Stimulated activated naive CD4-positive, alpha-beta T cell (primary cell): ENCODE data around the gene CFAP46.
"Not testable (repeated sequence)": the region's sequence is repeated elsewhere in the genome, so short reads cannot be mapped to it uniquely, and the experiment has no call there.

ENCODE experiments used
- DNase-seq, 6 experiments: peaks; one replicate each; lab custom pipeline; 2025; lab: John Stamatoyannopoulos, UW

CFAP46 gene

GRCh38 chr10:132806110-132806509, 136.3 kb downstream of the CFAP46 start:
- DNase-seq: no peak

- no peak for DNase-seq
Observed at GRCh38 chr10:132805599-132805998, 136.8 kb downstream of the CFAP46 start.

- no peak for DNase-seq
Observed at GRCh38 chr10:132804785-132805426, 137.5 kb downstream of the CFAP46 start.

GRCh38 chr10:132804287-132804686, 138.1 kb downstream of the CFAP46 start:
- no peak for DNase-seq

- no peak for DNase-seq
Observed at GRCh38 chr10:132803416-132804210, 138.8 kb downstream of the CFAP46 start.

GRCh38 chr10:132802694-132803320, 139.6 kb downstream of the CFAP46 start:
- no peak for DNase-seq

GRCh38 chr10:132802048-132802447, 140.3 kb downstream of the CFAP46 start:
- no peak for DNase-seq

GRCh38 chr10:132799865-132800264, 142.5 kb downstream of the CFAP46 start:
- DNase-seq: no peak

GRCh38 chr10:132798876-132799275, 143.5 kb downstream of the CFAP46 start:
- no peak for DNase-seq

- no peak for DNase-seq
Observed at GRCh38 chr10:132798403-132798802, 144.0 kb downstream of the CFAP46 start.

- DNase-seq: not testable (repeated sequence)
Observed at GRCh38 chr10:132797986-132798385, 144.4 kb downstream of the CFAP46 start.

GRCh38 chr10:132796846-132797245, 145.5 kb downstream of the CFAP46 start:
- no peak for DNase-seq

GRCh38 chr10:132793871-132794849, 148.2 kb downstream of the CFAP46 start:
- DNase-seq: no peak

- DNase-seq: no peak
Observed at GRCh38 chr10:132793213-132793612, 149.2 kb downstream of the CFAP46 start.

- no peak for DNase-seq
Observed at GRCh38 chr10:132792796-132793195, 149.6 kb downstream of the CFAP46 start.

GRCh38 chr10:132792099-132792498, 150.3 kb downstream of the CFAP46 start:
- DNase-seq: not testable (repeated sequence)

- no peak for DNase-seq
Observed at GRCh38 chr10:132790934-132791829, 151.2 kb downstream of the CFAP46 start.

GRCh38 chr10:132790470-132790869, 151.9 kb downstream of the CFAP46 start:
- DNase-seq: no peak

GRCh38 chr10:132789659-132790148, 152.7 kb downstream of the CFAP46 start:
- no peak for DNase-seq

GRCh38 chr10:132788831-132789219, 153.5 kb downstream of the CFAP46 start:
- no peak for DNase-seq
